Endothelial cell of umbilical vein (primary cell): ENCODE measurements around the gene FNDC8. TPM values are rescaled to one million over a fixed set of nuclear protein-coding genes. Genes with fewer than 3 reads are reported as not detected.

Experiments
- BruUV-seq: library from RNA; stranded (reverse); fragments of 400-500 nt; replicated peaks from 2 replicates; lab custom pipeline; 2021; lab: Mats Ljungman, UMichigan
- CTCF ChIA-PET: fragments of 300-600, 350-600 bp; sonication (Branson Sonifier 250); formaldehyde crosslinking; loops from one replicate; lab custom pipeline; 2021; ENCODE audit warnings: antibody characterized with exemption, inconsistent platforms; lab: Charles Lee
- POLR2A ChIA-PET: fragments of 300-600, 350-600 bp; sonication (Branson Sonifier 250); formaldehyde crosslinking; loops from one replicate; lab custom pipeline; 2021; ENCODE audit warnings: antibody characterized with exemption, inconsistent platforms; lab: Charles Lee
- DNase-seq: peaks from one replicate; pipeline ENCODE4 v3.0.0-alpha.2; 2011; ENCODE audit warnings: low read depth, low spot score
- FAIRE-seq: peaks from 2 replicates; lab custom pipeline; 2011; peaks lifted over from hg19 to GRCh38; lab: Jason Lieb, UNC
- H2AFZ ChIP-seq: 2 replicates; pipeline ENCODE4 v1.6.0; 2012; ENCODE audit warnings: low read depth, low read length, control low read depth, inconsistent platforms
- H3K27ac ChIP-seq: 2 replicates; pipeline ENCODE4 v1.5.1; 2011; ENCODE audit warnings: low read depth, mild to moderate bottlenecking, control low read depth, low read length, moderate library complexity; ENCODE audit not compliant: insufficient read depth
- H3K27me3 ChIP-seq, 2 experiments: 2 replicates each; pipeline versions ENCODE4 v1.6.0 to v1.6.1; 2011; ENCODE audit warnings: low read length in 2 of 2, mixed read lengths in 1 of 2; ENCODE audit not compliant: control insufficient read depth in 2 of 2, insufficient read depth in 2 of 2
- H3K36me3 ChIP-seq, 2 experiments: 2 replicates in 1 of 2; 3 replicates in 1 of 2; pipeline ENCODE4 v1.5.1; 2011; ENCODE audit warnings: low read length in 2 of 2, mild to moderate bottlenecking in 1 of 2, moderate library complexity in 1 of 2; ENCODE audit not compliant: control insufficient read depth in 2 of 2, insufficient read depth in 2 of 2; ENCODE audit errors: extremely low read depth in 1 of 2
- H3K4me1 ChIP-seq: 3 replicates; pipeline ENCODE4 v1.5.1; 2011; ENCODE audit warnings: mild to moderate bottlenecking, low read length; ENCODE audit not compliant: control insufficient read depth, insufficient read depth; ENCODE audit errors: extremely low read depth
- H3K4me2 ChIP-seq: 2 replicates; pipeline ENCODE4 v1.6.1; 2011; ENCODE audit warnings: low read length, control low read depth, mixed read lengths; ENCODE audit not compliant: insufficient read depth
- H3K4me3 ChIP-seq, 3 experiments: fragments of 200-600 bp in 1 of 3; sonication (generic), shearing (Covaris generic) in 1 of 3; replicated peaks in 1 of 3; 2 replicates each; pipeline ENCODE4 v1.5.1; 2011 to 2016; ENCODE audit warnings: control low read depth in 3 of 3, low read length in 3 of 3, mild to moderate bottlenecking in 2 of 3, inconsistent platforms in 1 of 3, low read depth in 1 of 3, moderate library complexity in 1 of 3; ENCODE audit not compliant: insufficient read depth in 1 of 3
- H3K79me2 ChIP-seq: 2 replicates; pipeline ENCODE4 v1.6.0; 2012; ENCODE audit warnings: low read length, inconsistent platforms; ENCODE audit not compliant: control insufficient read depth, insufficient read depth
- H3K9ac ChIP-seq: replicated peaks from 2 replicates; pipeline ENCODE3; 2011; ENCODE audit warnings: low read length, control low read depth; ENCODE audit not compliant: insufficient read depth; ENCODE audit errors: extremely low read depth
- H3K9me1 ChIP-seq: replicated peaks from 3 replicates; pipeline ENCODE4 v1.6.0; 2011; ENCODE audit warnings: mild to moderate bottlenecking, low read length; ENCODE audit not compliant: control insufficient read depth, insufficient read depth; ENCODE audit errors: extremely low read depth
- H3K9me3 ChIP-seq: replicated peaks from 2 replicates; pipeline ENCODE4 v1.5.1; 2012; ENCODE audit warnings: low read length, inconsistent platforms; ENCODE audit not compliant: control insufficient read depth, insufficient read depth
- H4K20me1 ChIP-seq: replicated peaks from 2 replicates; pipeline ENCODE3; 2011; ENCODE audit warnings: mild to moderate bottlenecking, low read length; ENCODE audit not compliant: control insufficient read depth, insufficient read depth; ENCODE audit errors: extremely low read depth
- EZH2 ChIP-seq: IDR thresholded peaks from 2 replicates; pipeline ENCODE4 v1.6.1; 2012; ENCODE audit warnings: borderline replicate concordance, low read depth, mild to moderate bottlenecking, moderate library complexity, low read length, inconsistent platforms; ENCODE audit not compliant: severe bottlenecking
- FOS ChIP-seq: IDR thresholded peaks from 2 replicates; pipeline ENCODE4 v1.6.1; 2011; ENCODE audit warnings: mild to moderate bottlenecking, low read length, moderate library complexity, borderline replicate concordance; ENCODE audit not compliant: insufficient read depth
- GATA2 ChIP-seq: IDR thresholded peaks from 2 replicates; pipeline ENCODE4 v1.7.0; 2011; ENCODE audit warnings: low read depth, mild to moderate bottlenecking, moderate library complexity, mixed read lengths, low read length; ENCODE audit not compliant: insufficient read length, insufficient read depth
- JUN ChIP-seq: IDR thresholded peaks from 2 replicates; pipeline ENCODE4 v1.6.1; 2011; ENCODE audit warnings: borderline replicate concordance, low read depth; ENCODE audit not compliant: insufficient read length, insufficient read depth
- MAX ChIP-seq: IDR thresholded peaks from 2 replicates; pipeline ENCODE4 v1.6.1; 2011; ENCODE audit not compliant: insufficient read depth, insufficient read length
- MYC ChIP-seq: IDR thresholded peaks from one replicate; pipeline ENCODE4 v1.6.1; 2011; ENCODE audit warnings: mild to moderate bottlenecking, low read depth, low read length
- POLR2A ChIP-seq: IDR thresholded peaks from 2 replicates; pipeline ENCODE4 v1.6.1; 2012; ENCODE audit warnings: low read depth, mild to moderate bottlenecking, control low read depth, low read length
- POLR2AphosphoS5 ChIP-seq: IDR thresholded peaks from 2 replicates; pipeline ENCODE4 v1.6.1; 2012; ENCODE audit warnings: low read depth, mild to moderate bottlenecking, control low read depth, low read length, moderate library complexity; ENCODE audit not compliant: insufficient read depth
- dilution Hi-C: fragments of 300-500 bp; cut with MboI; formaldehyde crosslinking; loops from one replicate; pipeline ENCODE4 v1.15.0; 2019; ENCODE audit warnings: low sequenced_read_pairs; ENCODE audit not compliant: extremely low pct_ligation_motif_present
- intact Hi-C: fragments of 100-400 bp; cut with micrococcal nuclease; formaldehyde crosslinking; loops from one replicate; pipeline ENCODE4 v1.10.0; 2022
- polyA plus RNA-seq, 4 experiments: library from polyadenylated mRNA; depleted of rRNA in 3 of 4; stranded (reverse) in 3 of 4; unstranded in 1 of 4; fragments of >200 nt; gene quantifications; 2 replicates each; pipeline versions ENCODE4 v1.2.1 to v1.2.3, GENCODE V29; 2011 to 2012; ENCODE audit warnings: missing spikeins in 1 of 4
- total RNA-seq: library from RNA; stranded (reverse); gene quantifications from 2 replicates; pipeline ENCODE4 v1.2.3, GENCODE V29; 2021
- TF ChIP-seq, protein P1 (sequence below), 2 donors: IDR thresholded peaks; 1 replicate in 1 of 2; 2 replicates in 1 of 2; pipeline ENCODE4 v1.5.1; 2011; ENCODE audit warnings: low read length in 2 of 2, mild to moderate bottlenecking in 2 of 2, moderate library complexity in 2 of 2, control low read depth in 1 of 2, inconsistent platforms in 1 of 2, low read depth in 1 of 2; ENCODE audit not compliant: insufficient read depth in 1 of 2; ENCODE audit errors: extremely low read depth in 1 of 2

FNDC8 gene
- total and polyA plus RNA-seq, 2 donors (not counting 3 experiments of a cell fraction or from before 2014, with no cell fraction given) = not detected

GRCh38 chr17:35174835-35175334, 53.5 kb downstream of the FNDC8 start:
- no peaks in the 10 kb centered on the region for H3K4me1 ChIP-seq
- no peak overlapping the region for H3K27ac ChIP-seq
- H3K4me2 ChIP-seq = no peak overlapping the region
- BruUV-seq = no TSS peak
- dilution Hi-C loops = no loop called here
- intact Hi-C loops = loop anchor here (5.0 to 10.0 kb wide), 2 partner anchors 67 to 260 kb away; partner anchors contain the start of genes SLFN12 and SLFN5
- no peaks in the 10 kb centered on the region for H3K79me2 ChIP-seq
- POLR2A ChIA-PET = no interaction called here
- CTCF ChIA-PET = interaction anchor here (1.6 kb wide), 1 partner anchor 364 kb away, joined by 4 read pairs; no protein-coding TSS in a partner anchor
- no peak overlapping the region for H3K4me3 ChIP-seq
- H3K27me3 ChIP-seq = peaks cover 0 to 3% of the 10 kb centered on the region in 2 experiments
- FAIRE-seq (no peak), DNase-seq (no peak)
- H3K9me3 ChIP-seq = no peaks in the 10 kb centered on the region
- no peaks in the 10 kb centered on the region for H3K9me1 ChIP-seq
- H3K36me3 ChIP-seq = no peaks in the 10 kb centered on the region
- H4K20me1 ChIP-seq = no peaks in the 10 kb centered on the region
- no peak overlapping the region for H3K9ac ChIP-seq
- TF ChIP-seq MYC (no peak), POLR2A (no peak), JUN (no peak), POLR2AphosphoS5 (no peak), FOS (no peak), GATA2 (no peak), MAX (no peak), EZH2 (no peak)
- TF ChIP-seq, protein P1, sequence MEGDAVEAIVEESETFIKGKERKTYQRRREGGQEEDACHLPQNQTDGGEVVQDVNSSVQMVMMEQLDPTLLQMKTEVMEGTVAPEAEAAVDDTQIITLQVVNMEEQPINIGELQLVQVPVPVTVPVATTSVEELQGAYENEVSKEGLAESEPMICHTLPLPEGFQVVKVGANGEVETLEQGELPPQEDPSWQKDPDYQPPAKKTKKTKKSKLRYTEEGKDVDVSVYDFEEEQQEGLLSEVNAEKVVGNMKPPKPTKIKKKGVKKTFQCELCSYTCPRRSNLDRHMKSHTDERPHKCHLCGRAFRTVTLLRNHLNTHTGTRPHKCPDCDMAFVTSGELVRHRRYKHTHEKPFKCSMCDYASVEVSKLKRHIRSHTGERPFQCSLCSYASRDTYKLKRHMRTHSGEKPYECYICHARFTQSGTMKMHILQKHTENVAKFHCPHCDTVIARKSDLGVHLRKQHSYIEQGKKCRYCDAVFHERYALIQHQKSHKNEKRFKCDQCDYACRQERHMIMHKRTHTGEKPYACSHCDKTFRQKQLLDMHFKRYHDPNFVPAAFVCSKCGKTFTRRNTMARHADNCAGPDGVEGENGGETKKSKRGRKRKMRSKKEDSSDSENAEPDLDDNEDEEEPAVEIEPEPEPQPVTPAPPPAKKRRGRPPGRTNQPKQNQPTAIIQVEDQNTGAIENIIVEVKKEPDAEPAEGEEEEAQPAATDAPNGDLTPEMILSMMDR (IDR thresholded peaks at IDR 0.05; ENCODE audit: extremely low read depth in 1 of 2, insufficient read depth in 1 of 2, low read depth in 1 of 2, low read length in 2 of 2) = no peak
- H2AFZ ChIP-seq = no peak overlapping the region
